HEK293 (cell line): Measurements from ENCODE around the gene CATSPER3.

Experiments used
- CTCF ChIA-PET: fragments of 350-600 bp; formaldehyde crosslinking; extraction: SDS; loops from one replicate; lab custom pipeline; 2021; ENCODE audit warnings: antibody characterized with exemption; lab: Yijun Ruan, JAX
- POLR2A ChIA-PET: fragments of 300-600 bp; formaldehyde crosslinking; extraction: SDS; loops from one replicate; lab custom pipeline; 2020; ENCODE audit warnings: antibody characterized with exemption, inconsistent platforms; lab: Yijun Ruan, JAX
- H3K27ac ChIP-seq: fragments of 200-500 bp; sonication (Bioruptor generic); 2 replicates; pipeline ENCODE4 v1.5.1; 2014; ENCODE audit warnings: low read depth, low read length, control low read depth, inconsistent platforms; ENCODE audit errors: extremely low read depth
- H3K36me3 ChIP-seq, 2 experiments: fragments of 200-500 bp in 1 of 2; sonication (Bioruptor generic) in 1 of 2; 1 replicate in 1 of 2; 2 replicates in 1 of 2; pipeline ENCODE4 v1.5.1; 2014 to 2017; ENCODE audit warnings: inconsistent platforms in 2 of 2, low read length in 2 of 2; ENCODE audit not compliant: control insufficient read depth in 2 of 2, insufficient read depth in 1 of 2
- H3K4me1 ChIP-seq: fragments of 200-500 bp; sonication (Bioruptor generic); 2 replicates; pipeline ENCODE4 v1.5.1; 2014; ENCODE audit warnings: mild to moderate bottlenecking, low read length, inconsistent platforms; ENCODE audit not compliant: control insufficient read depth, insufficient read depth
- H3K4me3 ChIP-seq: 2 replicates; pipeline ENCODE4 v1.5.1; 2011; ENCODE audit warnings: low read depth, mild to moderate bottlenecking, control low read depth, low read length, moderate library complexity
- H3K9me3 ChIP-seq: fragments of 200-500 bp; sonication (Bioruptor generic); 2 replicates; pipeline ENCODE4 v1.5.1; 2014; ENCODE audit warnings: low read depth, low read length, inconsistent platforms; ENCODE audit not compliant: control insufficient read depth, insufficient read depth
- GFI1B ChIP-seq: fragments of 450-650 bp; formaldehyde crosslinking; IDR thresholded peaks from 2 replicates; pipeline ENCODE4 v1.5.1; 2016; ENCODE audit warnings: missing biosample characterization, missing genetic modification characterization
- PRDM2 ChIP-seq: fragments of 450-650 bp; formaldehyde crosslinking; IDR thresholded peaks from 2 replicates; pipeline ENCODE4 v1.5.1; 2016; ENCODE audit warnings: missing biosample characterization, missing genetic modification characterization, borderline replicate concordance
- REPIN1 ChIP-seq: fragments of 450-650 bp; formaldehyde crosslinking; IDR thresholded peaks from 2 replicates; pipeline ENCODE4 v1.5.1; 2017; ENCODE audit warnings: missing biosample characterization, missing genetic modification characterization, low read depth
- SALL2 ChIP-seq: fragments of 450-650 bp; formaldehyde crosslinking; IDR thresholded peaks from 2 replicates; pipeline ENCODE4 v1.5.0; 2017; ENCODE audit warnings: missing biosample characterization, mild to moderate bottlenecking, missing genetic modification characterization, borderline replicate concordance
- ZIC2 ChIP-seq: fragments of 450-650 bp; formaldehyde crosslinking; IDR thresholded peaks from 2 replicates; pipeline ENCODE4 v1.5.1; 2016; ENCODE audit warnings: missing biosample characterization, missing genetic modification characterization
- ZNF449 ChIP-seq: fragments of 450-650 bp; formaldehyde crosslinking; IDR thresholded peaks from 2 replicates; pipeline ENCODE4 v1.5.1; 2017; ENCODE audit warnings: missing biosample characterization, mild to moderate bottlenecking, missing genetic modification characterization, moderate library complexity
- ZNF488 ChIP-seq: fragments of 450-650 bp; formaldehyde crosslinking; IDR thresholded peaks from 2 replicates; pipeline ENCODE4 v1.5.1; 2016; ENCODE audit warnings: missing biosample characterization, missing genetic modification characterization
- ZNF521 ChIP-seq: fragments of 450-650 bp; formaldehyde crosslinking; IDR thresholded peaks from 2 replicates; pipeline ENCODE4 v1.5.1; 2017; ENCODE audit warnings: missing biosample characterization, mild to moderate bottlenecking, missing genetic modification characterization
- ZNF548 ChIP-seq: fragments of 450-650 bp; formaldehyde crosslinking; IDR thresholded peaks from 2 replicates; pipeline ENCODE4 v1.5.1; 2016; ENCODE audit warnings: missing biosample characterization, missing genetic modification characterization
- ZNF645 ChIP-seq: fragments of 450-650 bp; formaldehyde crosslinking; IDR thresholded peaks from 2 replicates; pipeline ENCODE4; 2016; ENCODE audit warnings: missing biosample characterization, missing genetic modification characterization
- ZNF660 ChIP-seq: fragments of 450-650 bp; IDR thresholded peaks from 2 replicates; pipeline ENCODE4 v1.5.1; 2018; ENCODE audit warnings: missing biosample characterization, mild to moderate bottlenecking, missing genetic modification characterization
- ZNF664 ChIP-seq: fragments of 450-650 bp; formaldehyde crosslinking; IDR thresholded peaks from 2 replicates; pipeline ENCODE4 v1.5.1; 2016; ENCODE audit warnings: missing biosample characterization, missing genetic modification characterization
- ZNF776 ChIP-seq: fragments of 450-650 bp; formaldehyde crosslinking; IDR thresholded peaks from 2 replicates; pipeline ENCODE4 v1.5.0; 2017; ENCODE audit warnings: missing biosample characterization, missing genetic modification characterization, borderline replicate concordance
- ZNF837 ChIP-seq: fragments of 450-650 bp; formaldehyde crosslinking; IDR thresholded peaks from 2 replicates; pipeline ENCODE4 v1.5.1; 2016; ENCODE audit warnings: missing biosample characterization, missing genetic modification characterization
- TF ChIP-seq, protein P1 (sequence below): fragments of 450-650 bp; formaldehyde crosslinking; IDR thresholded peaks from 2 replicates; pipeline ENCODE4 v1.5.1; 2016; ENCODE audit warnings: missing biosample characterization, missing genetic modification characterization
- TF ChIP-seq, protein P2 (sequence below): fragments of 450-650 bp; formaldehyde crosslinking; IDR thresholded peaks from 2 replicates; pipeline ENCODE4 v1.5.1; 2016; ENCODE audit warnings: missing biosample characterization, missing genetic modification characterization
- TF ChIP-seq, protein P3 (sequence below): fragments of 450-650 bp; formaldehyde crosslinking; IDR thresholded peaks from 2 replicates; pipeline ENCODE4 v1.5.1; 2016; ENCODE audit warnings: missing biosample characterization, missing genetic modification characterization

CATSPER3 gene

DNA sequence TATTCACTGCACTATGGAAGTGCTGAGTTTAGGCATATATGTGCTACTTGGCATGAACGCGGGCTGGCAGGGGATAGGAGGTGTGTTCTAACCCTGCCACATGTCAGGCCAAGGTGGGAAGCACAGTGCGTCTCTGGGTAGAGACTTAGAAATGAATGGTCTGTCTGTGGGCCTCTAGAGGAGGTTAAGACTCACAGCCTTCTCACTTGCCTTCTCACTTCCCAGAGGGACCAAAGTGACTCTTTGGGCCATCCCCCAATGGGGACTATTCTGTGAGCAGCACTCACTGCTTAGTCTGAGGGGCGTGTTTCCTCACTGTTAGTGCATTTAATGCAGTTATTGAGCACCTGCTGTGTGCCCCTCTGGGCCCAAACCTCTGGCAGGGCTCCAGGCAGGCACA lies 68.7 kb downstream of the CATSPER3 start:
- ChIA-PET POLR2A (no interaction called here), CTCF (interaction anchor here (1.5 kb wide), 1 partner anchor 155 kb away, joined by 7 read pairs; no protein-coding TSS in a partner anchor)
- TF ChIP-seq SALL2 (tag by site-specific recombination) (no peak), ZNF488 (tag by site-specific recombination) (no peak), REPIN1 (tag by site-specific recombination) (no peak), PRDM2 (no peak), ZIC2 (tag by site-specific recombination) (peak; percentile 42)
- TF ChIP-seq, protein P1, sequence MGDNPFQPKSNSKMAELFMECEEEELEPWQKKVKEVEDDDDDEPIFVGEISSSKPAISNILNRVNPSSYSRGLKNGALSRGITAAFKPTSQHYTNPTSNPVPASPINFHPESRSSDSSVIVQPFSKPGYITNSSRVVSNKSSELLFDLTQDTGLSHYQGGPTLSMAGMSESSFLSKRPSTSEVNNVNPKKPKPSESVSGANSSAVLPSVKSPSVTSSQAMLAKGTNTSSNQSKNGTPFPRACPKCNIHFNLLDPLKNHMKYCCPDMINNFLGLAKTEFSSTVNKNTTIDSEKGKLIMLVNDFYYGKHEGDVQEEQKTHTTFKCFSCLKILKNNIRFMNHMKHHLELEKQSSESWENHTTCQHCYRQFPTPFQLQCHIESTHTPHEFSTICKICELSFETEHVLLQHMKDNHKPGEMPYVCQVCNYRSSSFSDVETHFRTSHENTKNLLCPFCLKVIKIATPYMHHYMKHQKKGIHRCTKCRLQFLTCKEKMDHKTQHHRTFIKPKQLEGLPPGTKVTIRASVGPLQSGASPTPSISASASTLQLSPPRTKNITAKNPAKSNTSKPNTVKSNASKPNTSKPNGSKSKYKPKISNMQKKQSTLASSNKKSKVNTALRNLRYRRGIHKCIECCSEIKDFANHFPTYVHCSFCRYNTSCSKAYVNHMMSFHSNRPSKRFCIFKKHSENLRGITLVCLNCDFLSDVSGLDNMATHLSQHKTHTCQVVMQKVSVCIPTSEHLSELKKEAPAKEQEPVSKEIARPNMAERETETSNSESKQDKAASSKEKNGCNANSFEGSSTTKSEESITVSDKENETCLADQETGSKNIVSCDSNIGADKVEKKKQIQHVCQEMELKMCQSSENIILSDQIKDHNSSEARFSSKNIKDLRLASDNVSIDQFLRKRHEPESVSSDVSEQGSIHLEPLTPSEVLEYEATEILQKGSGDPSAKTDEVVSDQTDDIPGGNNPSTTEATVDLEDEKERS (tag by site-specific recombination), result no peak
- TF ChIP-seq, protein P2, sequence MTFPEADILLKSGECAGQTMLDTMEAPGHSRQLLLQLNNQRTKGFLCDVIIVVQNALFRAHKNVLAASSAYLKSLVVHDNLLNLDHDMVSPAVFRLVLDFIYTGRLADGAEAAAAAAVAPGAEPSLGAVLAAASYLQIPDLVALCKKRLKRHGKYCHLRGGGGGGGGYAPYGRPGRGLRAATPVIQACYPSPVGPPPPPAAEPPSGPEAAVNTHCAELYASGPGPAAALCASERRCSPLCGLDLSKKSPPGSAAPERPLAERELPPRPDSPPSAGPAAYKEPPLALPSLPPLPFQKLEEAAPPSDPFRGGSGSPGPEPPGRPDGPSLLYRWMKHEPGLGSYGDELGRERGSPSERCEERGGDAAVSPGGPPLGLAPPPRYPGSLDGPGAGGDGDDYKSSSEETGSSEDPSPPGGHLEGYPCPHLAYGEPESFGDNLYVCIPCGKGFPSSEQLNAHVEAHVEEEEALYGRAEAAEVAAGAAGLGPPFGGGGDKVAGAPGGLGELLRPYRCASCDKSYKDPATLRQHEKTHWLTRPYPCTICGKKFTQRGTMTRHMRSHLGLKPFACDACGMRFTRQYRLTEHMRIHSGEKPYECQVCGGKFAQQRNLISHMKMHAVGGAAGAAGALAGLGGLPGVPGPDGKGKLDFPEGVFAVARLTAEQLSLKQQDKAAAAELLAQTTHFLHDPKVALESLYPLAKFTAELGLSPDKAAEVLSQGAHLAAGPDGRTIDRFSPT, result no peak
- no peaks in the 10 kb centered on the region for H3K9me3 ChIP-seq
- no peak overlapping the region for H3K4me3 ChIP-seq
- no peaks in the 10 kb centered on the region for H3K36me3 ChIP-seq
- peaks cover 13% of the 10 kb centered on the region for H3K4me1 ChIP-seq
- no peak overlapping the region for H3K27ac ChIP-seq

DNA sequence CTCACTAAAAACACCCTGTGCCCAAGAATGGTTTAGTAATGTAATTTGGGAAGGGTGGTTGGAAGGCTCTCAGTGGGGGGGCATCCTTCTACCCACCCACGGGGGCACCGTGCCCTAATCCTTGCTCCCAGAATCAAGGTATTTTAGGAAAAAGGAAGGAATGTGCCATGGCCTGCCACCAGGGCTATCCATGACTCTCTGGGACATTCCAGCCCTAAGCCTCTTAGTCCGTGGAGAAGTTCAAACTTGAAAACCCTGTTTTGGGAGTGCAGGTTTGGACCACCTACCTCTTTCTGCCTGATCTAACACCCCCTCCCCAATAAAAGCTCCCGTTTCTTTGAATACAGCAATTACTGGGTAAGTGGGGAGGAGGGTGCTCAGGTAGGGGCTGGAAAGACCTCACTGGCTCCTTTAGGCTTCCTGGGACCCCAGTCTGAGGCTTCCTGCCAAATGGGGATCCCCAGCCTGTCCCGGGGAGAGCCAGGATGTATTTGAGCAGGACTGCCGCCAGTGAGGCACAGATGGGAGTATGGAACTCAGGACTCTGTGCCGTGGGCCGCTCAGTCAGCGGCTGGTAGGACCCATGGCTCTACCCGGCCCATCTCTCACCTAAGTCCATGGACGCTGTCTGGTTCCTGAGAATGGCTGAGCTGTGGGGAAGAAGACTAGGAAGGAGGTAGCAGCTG lies 70.0 kb downstream of the CATSPER3 start:
- ChIA-PET CTCF (no interaction called here), POLR2A (no interaction called here)
- H3K4me1 ChIP-seq, result peaks cover 9% of the 10 kb centered on the region
- H3K4me3 ChIP-seq, result no peak overlapping the region
- no peaks in the 10 kb centered on the region for H3K36me3 ChIP-seq
- H3K9me3 ChIP-seq, result no peaks in the 10 kb centered on the region
- no peak overlapping the region for H3K27ac ChIP-seq
- TF ChIP-seq ZNF660 (tag by site-specific recombination) (no peak), ZNF548 (tag by site-specific recombination) (no peak), GFI1B (tag by site-specific recombination) (no peak), ZNF664 (no peak), ZNF776 (tag by site-specific recombination) (no peak), ZNF837 (tag by site-specific recombination) (no peak), ZNF645 (tag by site-specific recombination) (no peak), ZNF449 (tag by site-specific recombination) (no peak), ZNF521 (no peak)
- TF ChIP-seq, protein P3, sequence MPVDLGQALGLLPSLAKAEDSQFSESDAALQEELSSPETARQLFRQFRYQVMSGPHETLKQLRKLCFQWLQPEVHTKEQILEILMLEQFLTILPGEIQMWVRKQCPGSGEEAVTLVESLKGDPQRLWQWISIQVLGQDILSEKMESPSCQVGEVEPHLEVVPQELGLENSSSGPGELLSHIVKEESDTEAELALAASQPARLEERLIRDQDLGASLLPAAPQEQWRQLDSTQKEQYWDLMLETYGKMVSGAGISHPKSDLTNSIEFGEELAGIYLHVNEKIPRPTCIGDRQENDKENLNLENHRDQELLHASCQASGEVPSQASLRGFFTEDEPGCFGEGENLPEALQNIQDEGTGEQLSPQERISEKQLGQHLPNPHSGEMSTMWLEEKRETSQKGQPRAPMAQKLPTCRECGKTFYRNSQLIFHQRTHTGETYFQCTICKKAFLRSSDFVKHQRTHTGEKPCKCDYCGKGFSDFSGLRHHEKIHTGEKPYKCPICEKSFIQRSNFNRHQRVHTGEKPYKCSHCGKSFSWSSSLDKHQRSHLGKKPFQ (tag by site-specific recombination), result no peak
